OCI-LY7 (cell line): Measurements from ENCODE around the gene MLPH.

Experiments
- EZH2phosphoT487 ChIP-seq: fragments of 200-600 bp; sonication (generic); IDR thresholded peaks from 2 replicates; pipeline ENCODE4 v1.6.1; 2018; ENCODE audit warnings: low read depth, borderline replicate concordance, mild to moderate bottlenecking, mixed run types, antibody characterized with exemption, low read length, moderate library complexity, mixed read lengths
- TF ChIP-seq, protein P1 (sequence below): fragments of 200-600 bp; sonication (generic); conservative IDR thresholded peaks from 2 replicates; pipeline ENCODE4 v1.5.1; 2014; ENCODE audit warnings: mild to moderate bottlenecking, antibody characterized with exemption, low read length, moderate library complexity, mixed read lengths

GRCh38 chr2:237513693-237514092, 26.6 kb downstream of the MLPH start:
- TF ChIP-seq, protein P1, sequence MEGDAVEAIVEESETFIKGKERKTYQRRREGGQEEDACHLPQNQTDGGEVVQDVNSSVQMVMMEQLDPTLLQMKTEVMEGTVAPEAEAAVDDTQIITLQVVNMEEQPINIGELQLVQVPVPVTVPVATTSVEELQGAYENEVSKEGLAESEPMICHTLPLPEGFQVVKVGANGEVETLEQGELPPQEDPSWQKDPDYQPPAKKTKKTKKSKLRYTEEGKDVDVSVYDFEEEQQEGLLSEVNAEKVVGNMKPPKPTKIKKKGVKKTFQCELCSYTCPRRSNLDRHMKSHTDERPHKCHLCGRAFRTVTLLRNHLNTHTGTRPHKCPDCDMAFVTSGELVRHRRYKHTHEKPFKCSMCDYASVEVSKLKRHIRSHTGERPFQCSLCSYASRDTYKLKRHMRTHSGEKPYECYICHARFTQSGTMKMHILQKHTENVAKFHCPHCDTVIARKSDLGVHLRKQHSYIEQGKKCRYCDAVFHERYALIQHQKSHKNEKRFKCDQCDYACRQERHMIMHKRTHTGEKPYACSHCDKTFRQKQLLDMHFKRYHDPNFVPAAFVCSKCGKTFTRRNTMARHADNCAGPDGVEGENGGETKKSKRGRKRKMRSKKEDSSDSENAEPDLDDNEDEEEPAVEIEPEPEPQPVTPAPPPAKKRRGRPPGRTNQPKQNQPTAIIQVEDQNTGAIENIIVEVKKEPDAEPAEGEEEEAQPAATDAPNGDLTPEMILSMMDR: no peak
- no peak for TF ChIP-seq EZH2phosphoT487
